ENCODE measurements around the gene RPN2. TPM values are rescaled to one million over a fixed set of nuclear protein-coding genes. Genes with fewer than 3 reads are reported as not detected.
A peak's percentile ranks its signal among the peaks of the same experiment; 100 is the strongest.

Gene RPN2
- total and polyA plus RNA-seq, 2 of the 13 experiments (the other 11 are each of a cell fraction or from before 2014, with no cell fraction given): 587 to 1,818 TPM

- TF ChIP-seq, protein P1, sequence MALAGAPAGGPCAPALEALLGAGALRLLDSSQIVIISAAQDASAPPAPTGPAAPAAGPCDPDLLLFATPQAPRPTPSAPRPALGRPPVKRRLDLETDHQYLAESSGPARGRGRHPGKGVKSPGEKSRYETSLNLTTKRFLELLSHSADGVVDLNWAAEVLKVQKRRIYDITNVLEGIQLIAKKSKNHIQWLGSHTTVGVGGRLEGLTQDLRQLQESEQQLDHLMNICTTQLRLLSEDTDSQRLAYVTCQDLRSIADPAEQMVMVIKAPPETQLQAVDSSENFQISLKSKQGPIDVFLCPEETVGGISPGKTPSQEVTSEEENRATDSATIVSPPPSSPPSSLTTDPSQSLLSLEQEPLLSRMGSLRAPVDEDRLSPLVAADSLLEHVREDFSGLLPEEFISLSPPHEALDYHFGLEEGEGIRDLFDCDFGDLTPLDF (CRISPR knock-in tag; IDR thresholded peaks at IDR 0.05): peak; percentile 93
- TF ChIP-seq ZNF652 (CRISPR knock-in tag; IDR thresholded peaks at IDR 0.05; ENCODE audit: borderline replicate concordance, low read depth) (no peak), TBX2 (CRISPR knock-in tag; IDR thresholded peaks at IDR 0.05; ENCODE audit: borderline replicate concordance) (peak; percentile 92), TOE1 (CRISPR knock-in tag; IDR thresholded peaks at IDR 0.05) (peak; percentile 62; the same call in 1 of the 2 replicates), ZNF263 (CRISPR knock-in tag; IDR thresholded peaks at IDR 0.05) (peak; percentile 88), DRAP1 (CRISPR knock-in tag; IDR thresholded peaks at IDR 0.05) (peak; percentile 84), ZBTB2 (CRISPR knock-in tag; IDR thresholded peaks at IDR 0.05; ENCODE audit: low read depth) (peak; percentile 31; the same call in 1 of the 2 replicates), MYPOP (CRISPR knock-in tag; IDR thresholded peaks at IDR 0.05) (peak; percentile 77; the same call in 1 of the 2 replicates), ZNF501 (CRISPR knock-in tag; IDR thresholded peaks at IDR 0.05) (peak; percentile 97), ZNF3 (CRISPR knock-in tag; IDR thresholded peaks at IDR 0.05) (0 out of 2 replicates have a peak, but pooled peaks have one; percentile 19), ZNF317 (CRISPR knock-in tag; IDR thresholded peaks at IDR 0.05) (peak; percentile 78), NR2C2 (CRISPR knock-in tag; IDR thresholded peaks at IDR 0.05; ENCODE audit: borderline replicate concordance) (peak; percentile 72), GTF3A (CRISPR knock-in tag; conservative IDR thresholded peaks at IDR 0.05) (peak; percentile 91; the same call in 1 of the 2 replicates)
- TF ChIP-seq, protein P2, sequence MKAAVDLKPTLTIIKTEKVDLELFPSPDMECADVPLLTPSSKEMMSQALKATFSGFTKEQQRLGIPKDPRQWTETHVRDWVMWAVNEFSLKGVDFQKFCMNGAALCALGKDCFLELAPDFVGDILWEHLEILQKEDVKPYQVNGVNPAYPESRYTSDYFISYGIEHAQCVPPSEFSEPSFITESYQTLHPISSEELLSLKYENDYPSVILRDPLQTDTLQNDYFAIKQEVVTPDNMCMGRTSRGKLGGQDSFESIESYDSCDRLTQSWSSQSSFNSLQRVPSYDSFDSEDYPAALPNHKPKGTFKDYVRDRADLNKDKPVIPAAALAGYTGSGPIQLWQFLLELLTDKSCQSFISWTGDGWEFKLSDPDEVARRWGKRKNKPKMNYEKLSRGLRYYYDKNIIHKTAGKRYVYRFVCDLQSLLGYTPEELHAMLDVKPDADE (CRISPR knock-in tag; IDR thresholded peaks at IDR 0.05): peak; percentile 83
- TF ChIP-seq, protein P3, sequence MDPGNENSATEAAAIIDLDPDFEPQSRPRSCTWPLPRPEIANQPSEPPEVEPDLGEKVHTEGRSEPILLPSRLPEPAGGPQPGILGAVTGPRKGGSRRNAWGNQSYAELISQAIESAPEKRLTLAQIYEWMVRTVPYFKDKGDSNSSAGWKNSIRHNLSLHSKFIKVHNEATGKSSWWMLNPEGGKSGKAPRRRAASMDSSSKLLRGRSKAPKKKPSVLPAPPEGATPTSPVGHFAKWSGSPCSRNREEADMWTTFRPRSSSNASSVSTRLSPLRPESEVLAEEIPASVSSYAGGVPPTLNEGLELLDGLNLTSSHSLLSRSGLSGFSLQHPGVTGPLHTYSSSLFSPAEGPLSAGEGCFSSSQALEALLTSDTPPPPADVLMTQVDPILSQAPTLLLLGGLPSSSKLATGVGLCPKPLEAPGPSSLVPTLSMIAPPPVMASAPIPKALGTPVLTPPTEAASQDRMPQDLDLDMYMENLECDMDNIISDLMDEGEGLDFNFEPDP (CRISPR knock-in tag; conservative IDR thresholded peaks at IDR 0.05): 0 out of 2 replicates have a peak, but pooled peaks have one; percentile 90
- TF ChIP-seq, protein P4, sequence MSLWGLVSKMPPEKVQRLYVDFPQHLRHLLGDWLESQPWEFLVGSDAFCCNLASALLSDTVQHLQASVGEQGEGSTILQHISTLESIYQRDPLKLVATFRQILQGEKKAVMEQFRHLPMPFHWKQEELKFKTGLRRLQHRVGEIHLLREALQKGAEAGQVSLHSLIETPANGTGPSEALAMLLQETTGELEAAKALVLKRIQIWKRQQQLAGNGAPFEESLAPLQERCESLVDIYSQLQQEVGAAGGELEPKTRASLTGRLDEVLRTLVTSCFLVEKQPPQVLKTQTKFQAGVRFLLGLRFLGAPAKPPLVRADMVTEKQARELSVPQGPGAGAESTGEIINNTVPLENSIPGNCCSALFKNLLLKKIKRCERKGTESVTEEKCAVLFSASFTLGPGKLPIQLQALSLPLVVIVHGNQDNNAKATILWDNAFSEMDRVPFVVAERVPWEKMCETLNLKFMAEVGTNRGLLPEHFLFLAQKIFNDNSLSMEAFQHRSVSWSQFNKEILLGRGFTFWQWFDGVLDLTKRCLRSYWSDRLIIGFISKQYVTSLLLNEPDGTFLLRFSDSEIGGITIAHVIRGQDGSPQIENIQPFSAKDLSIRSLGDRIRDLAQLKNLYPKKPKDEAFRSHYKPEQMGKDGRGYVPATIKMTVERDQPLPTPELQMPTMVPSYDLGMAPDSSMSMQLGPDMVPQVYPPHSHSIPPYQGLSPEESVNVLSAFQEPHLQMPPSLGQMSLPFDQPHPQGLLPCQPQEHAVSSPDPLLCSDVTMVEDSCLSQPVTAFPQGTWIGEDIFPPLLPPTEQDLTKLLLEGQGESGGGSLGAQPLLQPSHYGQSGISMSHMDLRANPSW (CRISPR knock-in tag; IDR thresholded peaks at IDR 0.05; ENCODE audit: borderline replicate concordance): peak; percentile 55; the same call in 1 of the 2 replicates
Measured at GRCh38 chr20:37178839-37179682, at the start of gene RPN2, which contains the start of gene MROH8 (continued).

Data from HepG2 (cell line).